PC-3 (cell line): ENCODE data around the gene CFAP299.

Source experiments
- EZH2 ChIP-seq: fragments of 300-600 bp; sonication (generic); IDR thresholded peaks from one replicate; pipeline ENCODE4 v1.6.1; 2017; ENCODE audit warnings: antibody characterized with exemption, mild to moderate bottlenecking, low read length; ENCODE audit not compliant: unreplicated experiment
- TF ChIP-seq, protein P1 (sequence below): fragments of 300-600 bp; sonication (generic); conservative IDR thresholded peaks from 2 replicates; pipeline ENCODE4 v1.5.1; 2017; ENCODE audit warnings: antibody characterized with exemption, low read depth, mild to moderate bottlenecking, low read length

- TF ChIP-seq EZH2: no peak
- TF ChIP-seq, protein P1, sequence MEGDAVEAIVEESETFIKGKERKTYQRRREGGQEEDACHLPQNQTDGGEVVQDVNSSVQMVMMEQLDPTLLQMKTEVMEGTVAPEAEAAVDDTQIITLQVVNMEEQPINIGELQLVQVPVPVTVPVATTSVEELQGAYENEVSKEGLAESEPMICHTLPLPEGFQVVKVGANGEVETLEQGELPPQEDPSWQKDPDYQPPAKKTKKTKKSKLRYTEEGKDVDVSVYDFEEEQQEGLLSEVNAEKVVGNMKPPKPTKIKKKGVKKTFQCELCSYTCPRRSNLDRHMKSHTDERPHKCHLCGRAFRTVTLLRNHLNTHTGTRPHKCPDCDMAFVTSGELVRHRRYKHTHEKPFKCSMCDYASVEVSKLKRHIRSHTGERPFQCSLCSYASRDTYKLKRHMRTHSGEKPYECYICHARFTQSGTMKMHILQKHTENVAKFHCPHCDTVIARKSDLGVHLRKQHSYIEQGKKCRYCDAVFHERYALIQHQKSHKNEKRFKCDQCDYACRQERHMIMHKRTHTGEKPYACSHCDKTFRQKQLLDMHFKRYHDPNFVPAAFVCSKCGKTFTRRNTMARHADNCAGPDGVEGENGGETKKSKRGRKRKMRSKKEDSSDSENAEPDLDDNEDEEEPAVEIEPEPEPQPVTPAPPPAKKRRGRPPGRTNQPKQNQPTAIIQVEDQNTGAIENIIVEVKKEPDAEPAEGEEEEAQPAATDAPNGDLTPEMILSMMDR: no peak
Observed at GRCh38 chr4:80921441-80921840, 585.9 kb downstream of the CFAP299 start.
